Type B pancreatic cell (in vitro differentiated cells): ENCODE measurements around the gene SNAI1. TPM values are rescaled to one million over a fixed set of nuclear protein-coding genes. Genes with fewer than 3 reads are reported as not detected.

ENCODE experiments used
- DNase-seq: peaks from one replicate; pipeline ENCODE4 v3.0.0; 2021; ENCODE audit warnings: mixed read lengths; ENCODE audit not compliant: unreplicated experiment; ENCODE audit errors: extremely low spot score
- H3K27ac Mint-ChIP-seq: 2 replicates; pipeline ENCODE4 v1.8.0; 2021; ENCODE audit warnings: mild to moderate bottlenecking, mixed read lengths
- H3K27me3 Mint-ChIP-seq: 2 replicates; pipeline ENCODE4 v1.8.0; 2021; ENCODE audit warnings: mixed read lengths
- H3K36me3 Mint-ChIP-seq: 2 replicates; pipeline ENCODE4 v1.8.0; 2021; ENCODE audit warnings: mixed read lengths
- H3K4me1 Mint-ChIP-seq: one replicate; pipeline ENCODE4 v1.8.0; 2021; ENCODE audit warnings: mixed read lengths; ENCODE audit not compliant: unreplicated experiment
- H3K4me3 Mint-ChIP-seq: 2 replicates; pipeline ENCODE4 v1.8.0; 2021; ENCODE audit warnings: mild to moderate bottlenecking, mixed read lengths
- H3K9me3 Mint-ChIP-seq: 2 replicates; pipeline ENCODE4 v1.8.0; 2021; ENCODE audit warnings: mixed read lengths
- total RNA-seq: library from RNA; stranded (reverse); gene quantifications from 2 replicates; pipeline ENCODE4 v1.2.1, GENCODE V29; 2021; ENCODE audit warnings: low replicate concordance
- TF ChIP-seq, protein P1 (sequence below): fragments of 200-600 bp; sonication (generic); conservative IDR thresholded peaks from 2 replicates; pipeline ENCODE4 v1.5.0; 2021; ENCODE audit warnings: antibody characterized with exemption, mild to moderate bottlenecking

SNAI1 gene
- total RNA-seq, 1 donor from 2014 or later: 30.8 TPM

DNA sequence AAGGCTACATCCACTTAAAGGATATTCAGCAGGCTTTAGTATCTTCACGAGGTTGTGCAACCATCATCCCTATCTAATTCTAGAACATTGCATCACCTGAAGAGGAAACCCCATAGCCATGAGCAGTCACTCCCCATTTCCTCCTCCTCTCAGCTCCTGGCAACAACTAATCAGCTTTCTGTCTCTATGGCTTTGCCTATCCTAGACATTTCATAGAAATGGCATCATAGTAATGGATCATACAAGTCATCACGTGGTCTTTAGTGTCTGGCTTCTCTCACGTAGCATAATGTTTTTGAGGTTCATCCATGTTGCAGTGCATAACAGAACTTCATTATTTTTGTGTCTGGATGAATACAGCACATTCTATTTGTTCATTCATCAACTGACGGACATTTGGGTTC lies 20.5 kb downstream of the SNAI1 start:
- Mint-ChIP-seq H3K4me3 (no peak overlapping the region), H3K27me3 (no peaks in the 10 kb centered on the region), H3K36me3 (no peaks in the 10 kb centered on the region), H3K4me1 (peaks cover 20% of the 10 kb centered on the region), H3K9me3 (no peaks in the 10 kb centered on the region), H3K27ac (peak overlapping the region; percentile 17)
- TF ChIP-seq, protein P1, sequence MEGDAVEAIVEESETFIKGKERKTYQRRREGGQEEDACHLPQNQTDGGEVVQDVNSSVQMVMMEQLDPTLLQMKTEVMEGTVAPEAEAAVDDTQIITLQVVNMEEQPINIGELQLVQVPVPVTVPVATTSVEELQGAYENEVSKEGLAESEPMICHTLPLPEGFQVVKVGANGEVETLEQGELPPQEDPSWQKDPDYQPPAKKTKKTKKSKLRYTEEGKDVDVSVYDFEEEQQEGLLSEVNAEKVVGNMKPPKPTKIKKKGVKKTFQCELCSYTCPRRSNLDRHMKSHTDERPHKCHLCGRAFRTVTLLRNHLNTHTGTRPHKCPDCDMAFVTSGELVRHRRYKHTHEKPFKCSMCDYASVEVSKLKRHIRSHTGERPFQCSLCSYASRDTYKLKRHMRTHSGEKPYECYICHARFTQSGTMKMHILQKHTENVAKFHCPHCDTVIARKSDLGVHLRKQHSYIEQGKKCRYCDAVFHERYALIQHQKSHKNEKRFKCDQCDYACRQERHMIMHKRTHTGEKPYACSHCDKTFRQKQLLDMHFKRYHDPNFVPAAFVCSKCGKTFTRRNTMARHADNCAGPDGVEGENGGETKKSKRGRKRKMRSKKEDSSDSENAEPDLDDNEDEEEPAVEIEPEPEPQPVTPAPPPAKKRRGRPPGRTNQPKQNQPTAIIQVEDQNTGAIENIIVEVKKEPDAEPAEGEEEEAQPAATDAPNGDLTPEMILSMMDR: no peak
- DNase-seq: no peak

- no peak overlapping the region for H3K27ac Mint-ChIP-seq
- no peaks in the 10 kb centered on the region for H3K9me3 Mint-ChIP-seq
- no peaks in the 10 kb centered on the region for H3K27me3 Mint-ChIP-seq
- DNase-seq: no peak
- no peak overlapping the region for H3K4me3 Mint-ChIP-seq
- no peaks in the 10 kb centered on the region for H3K36me3 Mint-ChIP-seq
- TF ChIP-seq, protein P1: no peak
- H3K4me1 Mint-ChIP-seq: peaks cover 19% of the 10 kb centered on the region
Observed at GRCh38 chr20:50004229-50004628, 21.4 kb downstream of the SNAI1 start.

- no peak for DNase-seq
- H3K27ac Mint-ChIP-seq: no peak overlapping the region
Observed at GRCh38 chr20:50005471-50005981, 22.7 kb downstream of the SNAI1 start.

DNA sequence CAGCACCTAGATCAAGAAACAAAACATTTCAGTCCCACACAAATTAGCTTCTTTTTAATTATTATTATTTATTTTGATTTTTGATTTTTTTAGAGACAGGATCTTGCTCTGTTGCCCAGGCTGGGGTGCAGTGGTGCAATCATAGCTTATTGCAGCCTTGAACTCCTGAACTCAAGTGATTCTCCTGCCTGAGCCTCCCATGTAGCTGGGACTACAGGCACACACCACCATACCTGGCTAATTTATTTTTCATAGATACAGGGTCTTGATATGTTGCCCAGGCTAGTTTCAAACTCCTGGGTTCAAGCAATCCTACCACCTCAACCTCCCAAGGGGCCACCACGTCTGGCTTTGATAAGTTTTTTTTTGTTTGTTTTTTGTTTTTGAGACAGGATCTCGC lies 24.6 kb downstream of the SNAI1 start:
- TF ChIP-seq, protein P1: no peak
- Mint-ChIP-seq H3K27me3 (peaks cover 15% of the 10 kb centered on the region), H3K4me1 (peaks cover 20% of the 10 kb centered on the region), H3K36me3 (no peaks in the 10 kb centered on the region), H3K9me3 (no peaks in the 10 kb centered on the region), H3K4me3 (no peak overlapping the region), H3K27ac (no peak overlapping the region)
- no peak for DNase-seq

More at GRCh38 chr20:50005471-50005981, 22.7 kb downstream of the SNAI1 start:
- TF ChIP-seq, protein P1: no peak
- Mint-ChIP-seq H3K4me3 (no peak overlapping the region), H3K27me3 (peaks cover 7% of the 10 kb centered on the region), H3K9me3 (no peaks in the 10 kb centered on the region), H3K36me3 (no peaks in the 10 kb centered on the region), H3K4me1 (peaks cover 22% of the 10 kb centered on the region)

GRCh38 chr20:50008007-50008406 lies 25.2 kb downstream of the SNAI1 start:
- Mint-ChIP-seq H3K36me3 (no peaks in the 10 kb centered on the region), H3K9me3 (no peaks in the 10 kb centered on the region), H3K27ac (no peak overlapping the region)

More at GRCh38 chr20:50008007-50008406, 25.2 kb downstream of the SNAI1 start:
- no peak for DNase-seq
- Mint-ChIP-seq H3K4me3 (no peak overlapping the region), H3K27me3 (peaks cover 16% of the 10 kb centered on the region), H3K4me1 (peaks cover 23% of the 10 kb centered on the region)
- TF ChIP-seq, protein P1: no peak
